Neural progenitor cell (in vitro differentiated cells): Measurements from ENCODE around the gene ADAMTS14.

ENCODE experiments used
- EZH2 ChIP-seq: fragments of 200-600 bp; sonication (generic); IDR thresholded peaks from 2 replicates; pipeline ENCODE4 v1.6.1; 2017; ENCODE audit warnings: antibody characterized with exemption, mild to moderate bottlenecking, moderate library complexity
- EZH2phosphoT487 ChIP-seq: fragments of 200-600 bp; sonication (generic); IDR thresholded peaks from 2 replicates; pipeline ENCODE4 v1.6.1; 2017; ENCODE audit warnings: antibody characterized with exemption
- TF ChIP-seq, protein P1 (sequence below): fragments of 200-600 bp; sonication (generic); IDR thresholded peaks from 2 replicates; pipeline ENCODE4 v1.5.1; 2017; ENCODE audit warnings: antibody characterized with exemption, mild to moderate bottlenecking

- TF ChIP-seq, protein P1, sequence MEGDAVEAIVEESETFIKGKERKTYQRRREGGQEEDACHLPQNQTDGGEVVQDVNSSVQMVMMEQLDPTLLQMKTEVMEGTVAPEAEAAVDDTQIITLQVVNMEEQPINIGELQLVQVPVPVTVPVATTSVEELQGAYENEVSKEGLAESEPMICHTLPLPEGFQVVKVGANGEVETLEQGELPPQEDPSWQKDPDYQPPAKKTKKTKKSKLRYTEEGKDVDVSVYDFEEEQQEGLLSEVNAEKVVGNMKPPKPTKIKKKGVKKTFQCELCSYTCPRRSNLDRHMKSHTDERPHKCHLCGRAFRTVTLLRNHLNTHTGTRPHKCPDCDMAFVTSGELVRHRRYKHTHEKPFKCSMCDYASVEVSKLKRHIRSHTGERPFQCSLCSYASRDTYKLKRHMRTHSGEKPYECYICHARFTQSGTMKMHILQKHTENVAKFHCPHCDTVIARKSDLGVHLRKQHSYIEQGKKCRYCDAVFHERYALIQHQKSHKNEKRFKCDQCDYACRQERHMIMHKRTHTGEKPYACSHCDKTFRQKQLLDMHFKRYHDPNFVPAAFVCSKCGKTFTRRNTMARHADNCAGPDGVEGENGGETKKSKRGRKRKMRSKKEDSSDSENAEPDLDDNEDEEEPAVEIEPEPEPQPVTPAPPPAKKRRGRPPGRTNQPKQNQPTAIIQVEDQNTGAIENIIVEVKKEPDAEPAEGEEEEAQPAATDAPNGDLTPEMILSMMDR: no peak
- TF ChIP-seq EZH2phosphoT487: no peak
- TF ChIP-seq EZH2: no peak
Measured at GRCh38 chr10:70809726-70810125, 137.4 kb downstream of the ADAMTS14 start.
